ENCODE measurements around the gene NKPD1. TPM values are rescaled to one million over a fixed set of nuclear protein-coding genes. Genes with fewer than 3 reads are reported as not detected.

Gene NKPD1
- total RNA-seq, 2 donors from 2014 or later: 0.49 to 0.81 TPM

GRCh38 chr19:45138303-45138751 is 22.5 kb downstream of the NKPD1 start:
- ATAC-seq (ENCODE audit: insufficient number of reproducible peaks, low FRiP score, low read depth): no peak
- Histone ChIP-seq H3K4me3 (no peak overlapping the region), H3K36me3 (peaks cover 19% of the 10 kb centered on the region), H3K27me3 (replicated peaks; ENCODE audit: insufficient read depth) (no peaks in the 10 kb centered on the region), H3K9me3 (no peaks in the 10 kb centered on the region), H3K4me1 (ENCODE audit: control insufficient read depth in 1 of 2, low read depth in 2 of 2) (no peaks in the 10 kb centered on the region), H3K27ac (no peak overlapping the region)
- DNase-seq (ENCODE audit: low spot score): no peak
- TF ChIP-seq CTCF (IDR thresholded peaks at IDR 0.05): no peak

- H3K36me3 ChIP-seq: peaks cover 11% of the 10 kb centered on the region
- H3K4me1 ChIP-seq (ENCODE audit: control insufficient read depth in 1 of 2, low read depth in 2 of 2): no peaks in the 10 kb centered on the region
- no peak overlapping the region for H3K4me3 ChIP-seq
- no peaks in the 10 kb centered on the region for H3K9me3 ChIP-seq
- DNase-seq (ENCODE audit: low spot score) (no peak), ATAC-seq (ENCODE audit: insufficient number of reproducible peaks, low FRiP score, low read depth) (no peak)
- H3K27ac ChIP-seq: no peak overlapping the region
- H3K27me3 ChIP-seq (replicated peaks; ENCODE audit: insufficient read depth): no peaks in the 10 kb centered on the region
- TF ChIP-seq CTCF (IDR thresholded peaks at IDR 0.05): no peak
Observed at GRCh38 chr19:45137179-45137761, 23.5 kb downstream of the NKPD1 start.

DNA sequence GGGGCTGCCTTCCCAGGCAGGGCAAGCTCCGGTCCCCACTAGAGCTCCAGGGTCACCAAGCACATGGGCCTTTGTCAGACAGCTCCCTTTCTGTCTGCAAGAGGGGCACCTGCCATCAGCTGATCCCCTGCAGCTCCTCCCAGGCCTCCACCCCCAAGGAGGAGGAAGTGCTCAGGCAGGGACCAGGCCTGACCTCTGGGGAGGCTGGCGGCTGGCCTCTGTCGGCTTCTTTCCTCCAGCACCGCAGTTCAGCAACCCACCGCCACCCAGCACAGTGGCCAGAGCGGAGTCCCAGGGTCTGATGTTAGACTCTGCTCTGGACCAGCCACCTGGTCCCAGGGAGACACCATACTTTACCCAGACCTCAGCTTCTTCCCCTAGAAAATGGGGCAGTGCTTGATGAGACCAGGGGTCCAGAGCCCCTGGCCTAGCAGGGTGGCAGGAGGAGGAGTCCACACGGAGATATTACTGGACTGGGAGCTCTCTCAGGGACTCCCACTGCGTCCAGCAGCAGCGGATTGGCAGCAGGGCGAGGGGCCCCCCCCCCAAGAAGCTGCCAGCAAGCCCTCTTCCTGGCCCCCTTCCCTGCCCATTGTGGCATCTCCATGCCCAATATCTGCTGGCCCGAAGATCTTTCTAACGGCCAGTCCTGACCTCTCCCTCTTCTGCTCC is 24.1 kb downstream of the NKPD1 start:
- Histone ChIP-seq H3K36me3 (peaks cover 11% of the 10 kb centered on the region), H3K9me3 (no peaks in the 10 kb centered on the region), H3K4me3 (no peak overlapping the region), H3K27me3 (replicated peaks; ENCODE audit: insufficient read depth) (no peaks in the 10 kb centered on the region), H3K27ac (no peak overlapping the region), H3K4me1 (ENCODE audit: control insufficient read depth in 1 of 2, low read depth in 2 of 2) (no peaks in the 10 kb centered on the region)
- DNase-seq (ENCODE audit: low spot score) (no peak), ATAC-seq (ENCODE audit: insufficient number of reproducible peaks, low FRiP score, low read depth) (no peak)
- TF ChIP-seq CTCF (IDR thresholded peaks at IDR 0.05): no peak

DNA sequence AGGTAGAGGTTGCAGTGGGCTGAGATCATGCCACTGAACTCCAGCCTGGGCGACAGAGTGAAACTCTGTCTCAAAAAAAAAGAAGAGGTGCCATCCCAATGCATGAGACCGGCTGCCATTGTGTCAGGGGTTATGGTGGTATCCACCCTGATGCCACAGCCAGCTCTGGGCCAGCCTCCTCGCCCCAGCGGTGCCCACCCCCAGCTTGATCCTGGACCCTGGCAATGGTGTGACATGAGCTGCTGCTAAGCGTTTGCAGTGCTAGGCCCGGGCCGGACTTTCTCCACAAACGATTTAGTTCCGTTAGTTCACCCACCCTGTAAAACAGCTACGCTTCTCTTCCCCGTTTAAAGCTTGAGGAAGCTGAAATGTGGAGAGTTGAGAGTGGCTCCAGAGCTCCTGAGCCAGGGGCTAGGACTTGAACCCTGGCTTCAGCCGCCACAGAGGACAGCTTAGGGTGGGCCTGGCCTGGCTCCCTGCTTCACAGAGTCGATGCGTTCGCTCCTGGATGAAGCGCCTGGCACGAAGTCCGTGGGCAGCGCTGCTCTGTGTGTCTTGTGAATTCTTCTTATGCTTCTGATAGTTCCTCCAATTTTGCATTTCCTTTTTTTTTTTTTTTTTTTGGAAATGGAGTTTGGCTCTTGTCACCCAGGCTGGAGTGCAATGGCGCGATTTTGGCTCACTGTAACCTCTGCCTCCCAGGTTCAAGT is 25.5 kb downstream of the NKPD1 start:
- Histone ChIP-seq H3K27me3 (replicated peaks; ENCODE audit: insufficient read depth) (no peaks in the 10 kb centered on the region), H3K36me3 (no peaks in the 10 kb centered on the region), H3K4me3 (no peak overlapping the region), H3K4me1 (ENCODE audit: control insufficient read depth in 1 of 2, low read depth in 2 of 2) (no peaks in the 10 kb centered on the region), H3K9me3 (no peaks in the 10 kb centered on the region), H3K27ac (no peak overlapping the region)
- ATAC-seq (ENCODE audit: insufficient number of reproducible peaks, low FRiP score, low read depth): no peak
- TF ChIP-seq CTCF (IDR thresholded peaks at IDR 0.05): no peak
- DNase-seq (ENCODE audit: low spot score): no peak

DNA sequence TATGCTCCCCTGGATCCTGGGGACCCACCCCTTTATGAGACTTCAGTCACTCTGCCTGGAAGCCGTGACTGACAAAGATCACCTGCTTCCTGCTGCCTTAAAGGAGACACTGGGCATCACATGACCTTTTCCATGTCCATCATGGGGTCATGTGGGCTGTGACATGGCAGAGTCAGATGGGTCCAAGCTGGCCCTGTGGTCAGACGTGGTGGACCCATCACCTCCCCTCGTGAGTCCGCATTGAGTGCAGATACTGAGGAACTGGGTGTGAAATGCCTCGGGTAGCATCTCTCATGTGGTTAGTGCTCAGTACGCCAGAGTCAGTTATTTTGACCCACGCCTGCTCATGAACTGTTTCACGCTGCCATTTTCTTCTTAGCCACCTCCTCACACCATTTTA is 27.1 kb downstream of the NKPD1 start:
- no peaks in the 10 kb centered on the region for H3K27me3 ChIP-seq (replicated peaks; ENCODE audit: insufficient read depth)
- no peak for TF ChIP-seq CTCF (IDR thresholded peaks at IDR 0.05)
- no peaks in the 10 kb centered on the region for H3K4me1 ChIP-seq (ENCODE audit: control insufficient read depth in 1 of 2, low read depth in 2 of 2)
- ATAC-seq (ENCODE audit: insufficient number of reproducible peaks, low FRiP score, low read depth) (no peak), DNase-seq (ENCODE audit: low spot score) (no peak)
- H3K36me3 ChIP-seq: no peaks in the 10 kb centered on the region
- no peak overlapping the region for H3K4me3 ChIP-seq
- H3K27ac ChIP-seq: no peak overlapping the region
- no peaks in the 10 kb centered on the region for H3K9me3 ChIP-seq

Data from thoracic aorta (tissue), 2 donors.